GM12878 (cell line): ENCODE data around the gene TMED3. TPM values are rescaled to one million over a fixed set of nuclear protein-coding genes. Genes with fewer than 3 reads are reported as not detected.

Source experiments
- ATAC-seq: fragments of 200-7000 bp; cut with Tn5 transposase; 3 replicates; pipeline ENCODE4 v1.9.1; 2020; ENCODE audit warnings: mild to moderate bottlenecking, moderate library complexity
- BruUV-seq: library from RNA; stranded (reverse); fragments of 400-500 nt; replicated peaks from 2 replicates; lab custom pipeline; 2021; lab: Mats Ljungman, UMichigan
- CTCF ChIA-PET: fragments of 300-600 bp; sonication (Branson Sonifier 250); formaldehyde crosslinking; extraction: SDS; loops from one replicate; lab custom pipeline; 2021; ENCODE audit warnings: inconsistent platforms; lab: Yijun Ruan, JAX
- POLR2A ChIA-PET: fragments of 350-600 bp; formaldehyde crosslinking; extraction: SDS; loops from one replicate; lab custom pipeline; 2021; ENCODE audit warnings: inconsistent platforms; lab: Charles Lee
- RAD21 ChIA-PET: fragments of 300-600 bp; sonication (Branson Sonifier 250); formaldehyde crosslinking; loops from one replicate; lab custom pipeline; 2023; ENCODE audit warnings: antibody characterized with exemption; ENCODE audit not compliant: unreplicated experiment; lab: Charles Lee
- SMC1A ChIA-PET: fragments of 300-600 bp; sonication (Branson Sonifier 250); formaldehyde crosslinking; loops from one replicate; lab custom pipeline; 2023; ENCODE audit not compliant: unreplicated experiment, uncharacterized antibody; lab: Charles Lee
- DNase-seq: peaks from one replicate; pipeline ENCODE4 v3.0.0-alpha.2; 2011; ENCODE audit warnings: low read depth, low spot score
- FAIRE-seq: peaks from 3 replicates; lab custom pipeline; 2011; peaks lifted over from hg19 to GRCh38; lab: Jason Lieb, UNC
- H2AFZ ChIP-seq: 2 replicates; pipeline ENCODE4 v1.6.0; 2011; ENCODE audit warnings: low read depth, low read length, control low read depth; ENCODE audit not compliant: control insufficient read depth
- H3K27ac ChIP-seq: 2 replicates; pipeline ENCODE4 v1.5.1; 2011; ENCODE audit warnings: control low read depth; ENCODE audit not compliant: control insufficient read depth, insufficient read depth
- H3K27me3 ChIP-seq, 2 experiments: replicated peaks in 1 of 2; 2 replicates each; pipeline versions ENCODE4 v1.6.0 to v1.6.1; 2011; ENCODE audit warnings: low read length in 1 of 2; ENCODE audit not compliant: control insufficient read depth in 2 of 2, insufficient read depth in 2 of 2
- H3K36me3 ChIP-seq, 2 experiments: 2 replicates each; pipeline ENCODE4 v1.5.1; 2011; ENCODE audit warnings: low read length in 1 of 2; ENCODE audit not compliant: control insufficient read depth in 2 of 2, insufficient read depth in 2 of 2
- H3K4me1 ChIP-seq: 2 replicates; pipeline ENCODE4 v1.6.1; 2011; ENCODE audit warnings: mild to moderate bottlenecking, low read length, moderate library complexity, mixed read lengths; ENCODE audit not compliant: control insufficient read depth, insufficient read depth
- H3K4me2 ChIP-seq: 2 replicates; pipeline ENCODE4 v1.6.0; 2011; ENCODE audit warnings: control low read depth; ENCODE audit not compliant: control insufficient read depth, insufficient read depth
- H3K4me3 ChIP-seq: fragments of 200-600 bp; sonication (generic); 2 replicates; pipeline ENCODE4 v1.5.1; 2016
- H3K79me2 ChIP-seq: 2 replicates; pipeline ENCODE4 v1.6.0; 2011; ENCODE audit warnings: low read length; ENCODE audit not compliant: control insufficient read depth, insufficient read depth
- H3K9ac ChIP-seq: 2 replicates; pipeline ENCODE4 v1.8.0; 2011; ENCODE audit warnings: low read length, control low read depth, mixed read lengths; ENCODE audit not compliant: control insufficient read depth, insufficient read depth
- H3K9me3 ChIP-seq: replicated peaks from 3 replicates; pipeline ENCODE4 v1.5.1; 2011; ENCODE audit warnings: mild to moderate bottlenecking, low read length; ENCODE audit not compliant: control insufficient read depth, insufficient read depth
- H4K20me1 ChIP-seq: 2 replicates; pipeline ENCODE4 v1.6.0; 2011; ENCODE audit not compliant: control insufficient read depth, insufficient read depth
- IKZF2 ChIP-seq, 2 experiments: fragments of 450-650 bp; IDR thresholded peaks; 2 replicates each; pipeline ENCODE4 v1.6.1; 2017; ENCODE audit warnings: mild to moderate bottlenecking in 2 of 2, moderate library complexity in 2 of 2
- NFXL1 ChIP-seq: fragments of 450-650 bp; IDR thresholded peaks from 2 replicates; pipeline ENCODE4 v1.6.1; 2017; ENCODE audit warnings: antibody characterized with exemption, mild to moderate bottlenecking, borderline replicate concordance
- PAX8 ChIP-seq: fragments of 450-650 bp; IDR thresholded peaks from 2 replicates; pipeline ENCODE4 v1.6.1; 2017; ENCODE audit warnings: mild to moderate bottlenecking, moderate library complexity
- RB1 ChIP-seq: fragments of 450-650 bp; formaldehyde crosslinking; IDR thresholded peaks from 2 replicates; pipeline ENCODE4 v1.6.1; 2017; ENCODE audit warnings: mild to moderate bottlenecking, borderline replicate concordance
- SIX5 ChIP-seq: IDR thresholded peaks from 2 replicates; pipeline ENCODE4 v1.6.1; 2011; ENCODE audit warnings: mild to moderate bottlenecking, low read depth, low read length, moderate library complexity; ENCODE audit not compliant: severe bottlenecking
- ZBED1 ChIP-seq: IDR thresholded peaks from 2 replicates; pipeline ENCODE4 v1.6.1; 2016; ENCODE audit warnings: borderline replicate concordance
- WGBS: methylation state at CpG from one replicate; pipeline ENCODE4 v1.1.6; 2016; ENCODE audit warnings: low lambda C conversion rate; ENCODE audit not compliant: insufficient replicate concordance, insufficient coverage; ENCODE audit errors: missing lambda C conversion rate; 5-methylcytosine and 5-hydroxymethylcytosine counted together
- in situ Hi-C: fragments of 300-500 bp; cut with MboI; formaldehyde crosslinking; loops from 9 replicates; pipeline ENCODE4 v1.14.3; 2018; ENCODE audit warnings: mixed read lengths
- intact Hi-C: fragments of 100-400 bp; cut with micrococcal nuclease; formaldehyde crosslinking; loops from one replicate; pipeline ENCODE4 v1.14.2; 2022; ENCODE audit not compliant: unreplicated experiment
- polyA plus RNA-seq, 11 experiments: library from polyadenylated mRNA; depleted of rRNA in 4 of 11; unstranded in 6 of 11; stranded (reverse) in 5 of 11; fragments of >200 nt; fragmentation: Nextera tagmentation in 4 of 11; fragmentation: Illumina TruSeq in 1 of 11; extraction: Ambion mirVana in 4 of 11; extraction: Trizol in 1 of 11; gene quantifications; 1 replicate in 1 of 11; 2 replicates in 10 of 11; pipeline versions ENCODE4 v1.2.1 to v1.2.3, GENCODE V29; 2011 to 2016; ENCODE audit warnings: inconsistent platforms in 2 of 11, missing spikeins in 2 of 11, low read depth in 1 of 11
- total RNA-seq, 4 experiments: library from RNA; depleted of rRNA in 3 of 4; stranded (reverse); fragments of >200 nt in 3 of 4; fragmentation: Illumina TruSeq in 1 of 4; extraction: Trizol in 1 of 4; gene quantifications; 2 replicates each; pipeline versions ENCODE4 v1.2.1 to v1.2.3, GENCODE V29; 2013 to 2021
- TF ChIP-seq, protein P1 (sequence below): fragments of 450-650 bp; formaldehyde crosslinking; IDR thresholded peaks from 2 replicates; pipeline ENCODE4 v1.4.0; 2020; ENCODE audit warnings: mild to moderate bottlenecking, moderate library complexity
- TF ChIP-seq, protein P2 (sequence below): IDR thresholded peaks from 2 replicates; pipeline ENCODE4 v1.6.1; 2012; ENCODE audit warnings: low read depth, low read length, improper control_type of control experiment

Gene TMED3
- total and polyA plus RNA-seq, 10 of the 15 experiments (the other 5 are each of a cell fraction or from before 2014, with no cell fraction given) = 7.6 to 95.8 (median 54.9) TPM

- Histone ChIP-seq H3K79me2 (no peaks in the 10 kb centered on the region), H2AFZ (no peak overlapping the region), H3K4me1 (no peaks in the 10 kb centered on the region), H3K27me3 (no peaks in the 10 kb centered on the region), H3K9ac (no peak overlapping the region), H3K9me3 (no peaks in the 10 kb centered on the region), H3K36me3 (no peaks in the 10 kb centered on the region), H3K27ac (no peak overlapping the region), H4K20me1 (no peaks in the 10 kb centered on the region), H3K4me3 (no peak overlapping the region), H3K4me2 (no peak overlapping the region)
- ChIA-PET POLR2A (no interaction called here), SMC1A (interaction anchor here (0.7 kb wide), 1 partner anchor 14 kb away, joined by 3 read pairs; no protein-coding TSS in a partner anchor), RAD21 (no interaction called here), CTCF (interaction anchor here (1.2 to 2.3 kb wide), 3 partner anchors 12 to 244 kb away, joined by 7 to 11 read pairs (median 9); no protein-coding TSS in a partner anchor)
- in situ Hi-C loops = no loop called here
- ATAC-seq (no peak), DNase-seq (no peak), FAIRE-seq (no peak)
- 100% methylated on average over 1 of the region's 1 CpG for WGBS
- TF ChIP-seq NFXL1 (no peak), ZBED1 (no peak), PAX8 (no peak), RB1 (no peak), SIX5 (no peak), IKZF2 (IDR thresholded peaks at IDR 0.05) (no peak)
- TF ChIP-seq, protein P1, sequence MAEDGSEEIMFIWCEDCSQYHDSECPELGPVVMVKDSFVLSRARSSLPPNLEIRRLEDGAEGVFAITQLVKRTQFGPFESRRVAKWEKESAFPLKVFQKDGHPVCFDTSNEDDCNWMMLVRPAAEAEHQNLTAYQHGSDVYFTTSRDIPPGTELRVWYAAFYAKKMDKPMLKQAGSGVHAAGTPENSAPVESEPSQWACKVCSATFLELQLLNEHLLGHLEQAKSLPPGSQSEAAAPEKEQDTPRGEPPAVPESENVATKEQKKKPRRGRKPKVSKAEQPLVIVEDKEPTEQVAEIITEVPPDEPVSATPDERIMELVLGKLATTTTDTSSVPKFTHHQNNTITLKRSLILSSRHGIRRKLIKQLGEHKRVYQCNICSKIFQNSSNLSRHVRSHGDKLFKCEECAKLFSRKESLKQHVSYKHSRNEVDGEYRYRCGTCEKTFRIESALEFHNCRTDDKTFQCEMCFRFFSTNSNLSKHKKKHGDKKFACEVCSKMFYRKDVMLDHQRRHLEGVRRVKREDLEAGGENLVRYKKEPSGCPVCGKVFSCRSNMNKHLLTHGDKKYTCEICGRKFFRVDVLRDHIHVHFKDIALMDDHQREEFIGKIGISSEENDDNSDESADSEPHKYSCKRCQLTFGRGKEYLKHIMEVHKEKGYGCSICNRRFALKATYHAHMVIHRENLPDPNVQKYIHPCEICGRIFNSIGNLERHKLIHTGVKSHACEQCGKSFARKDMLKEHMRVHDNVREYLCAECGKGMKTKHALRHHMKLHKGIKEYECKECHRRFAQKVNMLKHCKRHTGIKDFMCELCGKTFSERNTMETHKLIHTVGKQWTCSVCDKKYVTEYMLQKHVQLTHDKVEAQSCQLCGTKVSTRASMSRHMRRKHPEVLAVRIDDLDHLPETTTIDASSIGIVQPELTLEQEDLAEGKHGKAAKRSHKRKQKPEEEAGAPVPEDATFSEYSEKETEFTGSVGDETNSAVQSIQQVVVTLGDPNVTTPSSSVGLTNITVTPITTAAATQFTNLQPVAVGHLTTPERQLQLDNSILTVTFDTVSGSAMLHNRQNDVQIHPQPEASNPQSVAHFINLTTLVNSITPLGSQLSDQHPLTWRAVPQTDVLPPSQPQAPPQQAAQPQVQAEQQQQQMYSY = no peak
- TF ChIP-seq, protein P2, sequence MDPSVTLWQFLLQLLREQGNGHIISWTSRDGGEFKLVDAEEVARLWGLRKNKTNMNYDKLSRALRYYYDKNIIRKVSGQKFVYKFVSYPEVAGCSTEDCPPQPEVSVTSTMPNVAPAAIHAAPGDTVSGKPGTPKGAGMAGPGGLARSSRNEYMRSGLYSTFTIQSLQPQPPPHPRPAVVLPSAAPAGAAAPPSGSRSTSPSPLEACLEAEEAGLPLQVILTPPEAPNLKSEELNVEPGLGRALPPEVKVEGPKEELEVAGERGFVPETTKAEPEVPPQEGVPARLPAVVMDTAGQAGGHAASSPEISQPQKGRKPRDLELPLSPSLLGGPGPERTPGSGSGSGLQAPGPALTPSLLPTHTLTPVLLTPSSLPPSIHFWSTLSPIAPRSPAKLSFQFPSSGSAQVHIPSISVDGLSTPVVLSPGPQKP = no peak
- intact Hi-C loops = no loop called here
- BruUV-seq = no TSS peak
Observed at GRCh38 chr15:79352206-79352605, 41.3 kb downstream of the TMED3 start.
